ENCODE measurements around the gene PANX3.

DNA sequence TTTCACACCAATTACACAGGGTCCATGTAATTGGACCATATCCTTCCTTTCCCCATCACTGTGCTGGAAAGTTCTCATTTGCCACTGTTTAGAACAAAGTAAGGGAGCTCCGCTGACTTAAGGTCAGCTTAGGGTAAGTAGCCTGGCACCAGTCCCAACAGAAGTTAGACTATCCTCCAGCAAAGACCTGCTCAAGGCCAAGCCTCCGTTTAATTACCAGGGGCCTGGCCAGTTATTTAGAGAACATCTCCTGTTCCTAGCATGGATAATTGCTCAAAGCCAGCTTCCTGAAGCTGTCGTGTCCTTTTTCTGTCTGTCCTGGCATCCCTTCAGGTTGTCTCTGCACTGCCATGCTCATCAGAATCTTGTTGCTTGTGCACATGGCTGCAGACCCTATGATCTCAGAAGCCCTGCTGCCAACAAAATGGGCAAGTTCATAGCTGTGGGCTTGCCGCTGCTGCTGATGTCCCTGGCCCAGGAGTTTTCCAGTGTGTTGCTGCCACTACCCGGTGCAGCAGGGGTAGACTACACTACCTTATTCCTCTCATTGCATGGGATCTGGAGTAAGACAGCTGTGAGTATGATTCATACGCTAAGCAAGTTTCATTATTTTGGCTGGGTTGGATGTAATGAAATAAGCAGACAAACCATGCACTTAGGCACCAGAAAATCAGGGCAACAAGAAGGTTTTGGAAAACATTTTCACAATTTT lies 33.4 kb upstream of the PANX3 start:
- no peak for TF ChIP-seq POLR2AphosphoS5 (IDR thresholded peaks at IDR 0.05; ENCODE audit: low read depth, low read length)
- TF ChIP-seq TAF1 (IDR thresholded peaks at IDR 0.05; ENCODE audit: borderline replicate concordance, insufficient read depth, low read length), result no peak
- no peak for TF ChIP-seq REST (IDR thresholded peaks at IDR 0.05; ENCODE audit: insufficient read depth in 1 of 2, low read depth in 2 of 2, low read length in 2 of 2)
- TF ChIP-seq FOXP2 (optimal IDR thresholded peaks at IDR 0.05; ENCODE audit: borderline replicate concordance, extremely low read depth, extremely low read length, insufficient read depth), result no peak
- TF ChIP-seq SIN3A (IDR thresholded peaks at IDR 0.05; ENCODE audit: borderline replicate concordance, insufficient read depth, low read length), result no peak
